Measurements from ENCODE around the gene ADTRP. TPM values are rescaled to one million over a fixed set of nuclear protein-coding genes. Genes with fewer than 3 reads are reported as not detected.

The ADTRP gene
- total RNA-seq, 1 experiment from 2014 or later: 0.86 TPM

DNA sequence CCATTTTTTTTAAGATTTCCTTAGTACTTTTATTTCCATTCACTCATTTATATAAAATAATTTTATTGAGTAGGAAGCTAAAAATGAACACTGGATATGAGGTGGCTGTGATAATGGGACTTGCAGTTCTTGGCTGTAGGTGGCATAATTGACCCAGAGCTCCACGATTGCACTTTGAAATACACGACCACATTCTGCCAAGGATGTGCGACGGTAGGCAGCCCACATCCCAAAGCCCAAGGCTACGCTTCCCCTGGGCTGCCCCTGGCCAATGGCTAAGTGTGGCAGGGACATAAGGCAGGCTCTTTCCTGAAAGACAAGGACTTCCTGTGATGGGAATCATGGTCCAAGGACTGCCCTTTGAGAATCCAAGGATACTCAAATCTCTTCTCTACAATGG, 43.7 kb upstream of the ADTRP start:
- H3K36me3 ChIP-seq (ENCODE audit: control insufficient read depth in 1 of 2, insufficient read depth in 2 of 2, low read length in 2 of 2): no peaks in the 10 kb centered on the region
- BruUV-seq (replicated peaks): no TSS peak
- H3K9ac ChIP-seq (ENCODE audit: low read length): no peak overlapping the region
- ATAC-seq: no peak
- TF ChIP-seq, protein P1, sequence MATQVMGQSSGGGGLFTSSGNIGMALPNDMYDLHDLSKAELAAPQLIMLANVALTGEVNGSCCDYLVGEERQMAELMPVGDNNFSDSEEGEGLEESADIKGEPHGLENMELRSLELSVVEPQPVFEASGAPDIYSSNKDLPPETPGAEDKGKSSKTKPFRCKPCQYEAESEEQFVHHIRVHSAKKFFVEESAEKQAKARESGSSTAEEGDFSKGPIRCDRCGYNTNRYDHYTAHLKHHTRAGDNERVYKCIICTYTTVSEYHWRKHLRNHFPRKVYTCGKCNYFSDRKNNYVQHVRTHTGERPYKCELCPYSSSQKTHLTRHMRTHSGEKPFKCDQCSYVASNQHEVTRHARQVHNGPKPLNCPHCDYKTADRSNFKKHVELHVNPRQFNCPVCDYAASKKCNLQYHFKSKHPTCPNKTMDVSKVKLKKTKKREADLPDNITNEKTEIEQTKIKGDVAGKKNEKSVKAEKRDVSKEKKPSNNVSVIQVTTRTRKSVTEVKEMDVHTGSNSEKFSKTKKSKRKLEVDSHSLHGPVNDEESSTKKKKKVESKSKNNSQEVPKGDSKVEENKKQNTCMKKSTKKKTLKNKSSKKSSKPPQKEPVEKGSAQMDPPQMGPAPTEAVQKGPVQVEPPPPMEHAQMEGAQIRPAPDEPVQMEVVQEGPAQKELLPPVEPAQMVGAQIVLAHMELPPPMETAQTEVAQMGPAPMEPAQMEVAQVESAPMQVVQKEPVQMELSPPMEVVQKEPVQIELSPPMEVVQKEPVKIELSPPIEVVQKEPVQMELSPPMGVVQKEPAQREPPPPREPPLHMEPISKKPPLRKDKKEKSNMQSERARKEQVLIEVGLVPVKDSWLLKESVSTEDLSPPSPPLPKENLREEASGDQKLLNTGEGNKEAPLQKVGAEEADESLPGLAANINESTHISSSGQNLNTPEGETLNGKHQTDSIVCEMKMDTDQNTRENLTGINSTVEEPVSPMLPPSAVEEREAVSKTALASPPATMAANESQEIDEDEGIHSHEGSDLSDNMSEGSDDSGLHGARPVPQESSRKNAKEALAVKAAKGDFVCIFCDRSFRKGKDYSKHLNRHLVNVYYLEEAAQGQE (IDR thresholded peaks at IDR 0.05; ENCODE audit: low read depth): no peak
- peak; percentile 47; the same call in 1 of the 2 replicates for TF ChIP-seq RAD21 (IDR thresholded peaks at IDR 0.05; ENCODE audit: low read depth)
- H3K4me1 ChIP-seq (ENCODE audit: control insufficient read depth in 1 of 2, insufficient read depth in 2 of 2, low read length in 2 of 2): no peaks in the 10 kb centered on the region
- RAD21 ChIA-PET (ENCODE audit: low non-redundant PET in 1 of 2, low total read pairs in 2 of 2, uncharacterized antibody in 2 of 2, unreplicated experiment in 2 of 2): no interaction called here
- POLR2A ChIA-PET: no interaction called here
- no peak overlapping the region for H3K4me2 ChIP-seq (ENCODE audit: low read length)
- no peak overlapping the region for H2AFZ ChIP-seq (ENCODE audit: low read depth, low read length, poor library complexity, severe bottlenecking)
- H3K79me2 ChIP-seq (ENCODE audit: insufficient read depth, low read length): no peaks in the 10 kb centered on the region
- no peaks in the 10 kb centered on the region for H3K9me3 ChIP-seq (ENCODE audit: control insufficient read depth in 1 of 2, insufficient read depth in 1 of 2, low read depth in 1 of 2, low read length in 2 of 2)
- no peak overlapping the region for H3K4me3 ChIP-seq (replicated peaks in 1 of 2; ENCODE audit: low read depth in 1 of 2, low read length in 2 of 2)
- CTCF ChIA-PET: interaction anchor here (0.6 kb wide), 1 partner anchor 27 kb away, joined by 3 read pairs; no protein-coding TSS in a partner anchor
- H4K20me1 ChIP-seq (ENCODE audit: insufficient read depth): no peaks in the 10 kb centered on the region
- no peak overlapping the region for H3K27ac ChIP-seq (ENCODE audit: low read depth, low read length)
- no peaks in the 10 kb centered on the region for H3K27me3 ChIP-seq (ENCODE audit: insufficient read depth, low read length)
- no peak for DNase-seq (ENCODE audit: low read depth, low spot score)
- intact Hi-C loops (cut with micrococcal nuclease): no loop called here
- H3K9me2 ChIP-seq (ENCODE audit: insufficient read depth): no peaks in the 10 kb centered on the region

DNA sequence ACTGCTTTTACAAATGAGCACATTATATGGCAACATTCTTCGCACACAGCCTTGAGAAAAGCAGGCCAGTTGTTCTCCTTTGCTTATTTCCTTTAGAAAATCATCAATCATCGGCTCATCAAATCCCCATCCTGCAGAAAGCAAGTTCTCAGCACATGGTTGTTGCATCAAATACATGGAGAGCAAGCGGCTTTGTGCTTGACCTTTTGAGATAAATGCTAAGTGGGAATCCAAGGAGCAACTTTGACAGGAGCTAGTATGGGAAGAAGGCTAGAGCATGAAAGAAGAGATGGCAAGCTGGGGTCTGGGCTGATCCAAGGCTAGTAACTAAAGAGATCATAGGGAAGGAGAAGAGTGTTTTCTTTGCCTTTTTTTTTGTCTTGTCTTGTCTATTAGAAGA, 43.2 kb upstream of the ADTRP start:
- H3K79me2 ChIP-seq (ENCODE audit: insufficient read depth, low read length): no peaks in the 10 kb centered on the region
- no TSS peak for BruUV-seq (replicated peaks)
- H4K20me1 ChIP-seq (ENCODE audit: insufficient read depth): no peaks in the 10 kb centered on the region
- no peaks in the 10 kb centered on the region for H3K27me3 ChIP-seq (ENCODE audit: insufficient read depth, low read length)
- no peak overlapping the region for H3K4me2 ChIP-seq (ENCODE audit: low read length)
- H2AFZ ChIP-seq (ENCODE audit: low read depth, low read length, poor library complexity, severe bottlenecking): no peak overlapping the region
- TF ChIP-seq POLR2A (IDR thresholded peaks at IDR 0.05; ENCODE audit: borderline replicate concordance, extremely low read depth, insufficient read depth, insufficient read length): no peak
- TF ChIP-seq JUND (IDR thresholded peaks at IDR 0.05): no peak
- TF ChIP-seq, protein P1 (IDR thresholded peaks at IDR 0.05; ENCODE audit: low read depth): no peak
- TF ChIP-seq, protein P2, sequence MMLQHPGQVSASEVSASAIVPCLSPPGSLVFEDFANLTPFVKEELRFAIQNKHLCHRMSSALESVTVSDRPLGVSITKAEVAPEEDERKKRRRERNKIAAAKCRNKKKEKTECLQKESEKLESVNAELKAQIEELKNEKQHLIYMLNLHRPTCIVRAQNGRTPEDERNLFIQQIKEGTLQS (IDR thresholded peaks at IDR 0.05): no peak
- TF ChIP-seq, protein P3, sequence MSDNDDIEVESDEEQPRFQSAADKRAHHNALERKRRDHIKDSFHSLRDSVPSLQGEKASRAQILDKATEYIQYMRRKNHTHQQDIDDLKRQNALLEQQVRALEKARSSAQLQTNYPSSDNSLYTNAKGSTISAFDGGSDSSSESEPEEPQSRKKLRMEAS (IDR thresholded peaks at IDR 0.05): no peak
- TF ChIP-seq POLR2AphosphoS5 (IDR thresholded peaks at IDR 0.05; ENCODE audit: low read depth, low read length): no peak
- TF ChIP-seq FOSL1 (IDR thresholded peaks at IDR 0.05; ENCODE audit: low read depth): no peak
- TF ChIP-seq EGR1 (IDR thresholded peaks at IDR 0.05; ENCODE audit: low read depth): no peak
- no peak for TF ChIP-seq EZH2 (IDR thresholded peaks at IDR 0.05)
- TF ChIP-seq ZNF274 (IDR thresholded peaks at IDR 0.05; ENCODE audit: low read depth, low read length): no peak
- ChIA-PET RAD21 (ENCODE audit: low non-redundant PET in 1 of 2, low total read pairs in 2 of 2, uncharacterized antibody in 2 of 2, unreplicated experiment in 2 of 2) (no interaction called here), CTCF (interaction anchor here (0.6 kb wide), 1 partner anchor 27 kb away, joined by 3 read pairs; no protein-coding TSS in a partner anchor), POLR2A (no interaction called here)
- H3K4me1 ChIP-seq (ENCODE audit: control insufficient read depth in 1 of 2, insufficient read depth in 2 of 2, low read length in 2 of 2): no peaks in the 10 kb centered on the region
- no peak for DNase-seq (ENCODE audit: low read depth, low spot score)
- no peaks in the 10 kb centered on the region for H3K9me3 ChIP-seq (ENCODE audit: control insufficient read depth in 1 of 2, insufficient read depth in 1 of 2, low read depth in 1 of 2, low read length in 2 of 2)
- H3K27ac ChIP-seq (ENCODE audit: low read depth, low read length): no peak overlapping the region
- H3K36me3 ChIP-seq (ENCODE audit: control insufficient read depth in 1 of 2, insufficient read depth in 2 of 2, low read length in 2 of 2): no peaks in the 10 kb centered on the region
- H3K9me2 ChIP-seq (ENCODE audit: insufficient read depth): no peaks in the 10 kb centered on the region
- no peak overlapping the region for H3K9ac ChIP-seq (ENCODE audit: low read length)
- ATAC-seq: no peak
- no peak overlapping the region for H3K4me3 ChIP-seq (replicated peaks in 1 of 2; ENCODE audit: low read depth in 1 of 2, low read length in 2 of 2)
- intact Hi-C loops (cut with micrococcal nuclease): no loop called here

All from HCT116 (cell line).